Colonic mucosa (tissue), 4 donors: ENCODE data around the gene ZKSCAN1. TPM values are rescaled to one million over a fixed set of nuclear protein-coding genes. Genes with fewer than 3 reads are reported as not detected.
A peak's percentile ranks its signal among the peaks of the same experiment; 100 is the strongest.

ENCODE experiments used
- DNase-seq: peaks from one replicate; pipeline ENCODE4 v3.0.0-alpha.2; 2020
- H3K27ac ChIP-seq: fragments of 200-600 bp; one replicate; pipeline ENCODE4 v1.8.0; 2021
- H3K27me3 ChIP-seq: fragments of 200-600 bp; one replicate; pipeline ENCODE4 v1.8.0; 2021
- H3K36me3 ChIP-seq: fragments of 200-600 bp; one replicate; pipeline ENCODE4 v1.8.0; 2021
- H3K4me1 ChIP-seq: fragments of 200-600 bp; one replicate; pipeline ENCODE4 v1.8.0; 2021; ENCODE audit warnings: mild to moderate bottlenecking
- H3K4me3 ChIP-seq: fragments of 200-600 bp; one replicate; pipeline ENCODE4 v1.8.0; 2021
- H3K9ac ChIP-seq, 2 donors: one replicate each; pipeline ENCODE4 v1.7.0; 2013; ENCODE audit warnings: control low read depth in 2 of 2, low read depth in 2 of 2, low read length in 2 of 2
- H3K9me3 ChIP-seq: fragments of 200-600 bp; one replicate; pipeline ENCODE4 v1.8.0; 2021
- intact Hi-C: fragments of 100-400 bp; cut with DNase I; formaldehyde crosslinking; loops from one replicate; pipeline ENCODE4 v1.14.1; 2022
- total RNA-seq, 2 donors: library from RNA; stranded (reverse); fragmentation: NEBNext Ultra II Directional in 1 of 2; extraction: Animal tissue kit (Norgen Biotek cat#: 25700) in 1 of 2; gene quantifications; one replicate each; pipeline ENCODE4 v1.2.1, GENCODE V29; 2021
- TF ChIP-seq, protein P1 (sequence below): fragments of 200-600 bp; IDR thresholded peaks from one replicate; pipeline ENCODE4 v1.8.0; 2022; ENCODE audit warnings: antibody characterized with exemption, mild to moderate bottlenecking
- donor health status: healthy.
- donor health status: DM: no; HTN: no; CAD: no.
- donor health status: DM: no; HTN: no; CAD: no.

The ZKSCAN1 gene
- total RNA-seq, 2 donors from 2014 or later = 96.1 to 147 TPM

DNA sequence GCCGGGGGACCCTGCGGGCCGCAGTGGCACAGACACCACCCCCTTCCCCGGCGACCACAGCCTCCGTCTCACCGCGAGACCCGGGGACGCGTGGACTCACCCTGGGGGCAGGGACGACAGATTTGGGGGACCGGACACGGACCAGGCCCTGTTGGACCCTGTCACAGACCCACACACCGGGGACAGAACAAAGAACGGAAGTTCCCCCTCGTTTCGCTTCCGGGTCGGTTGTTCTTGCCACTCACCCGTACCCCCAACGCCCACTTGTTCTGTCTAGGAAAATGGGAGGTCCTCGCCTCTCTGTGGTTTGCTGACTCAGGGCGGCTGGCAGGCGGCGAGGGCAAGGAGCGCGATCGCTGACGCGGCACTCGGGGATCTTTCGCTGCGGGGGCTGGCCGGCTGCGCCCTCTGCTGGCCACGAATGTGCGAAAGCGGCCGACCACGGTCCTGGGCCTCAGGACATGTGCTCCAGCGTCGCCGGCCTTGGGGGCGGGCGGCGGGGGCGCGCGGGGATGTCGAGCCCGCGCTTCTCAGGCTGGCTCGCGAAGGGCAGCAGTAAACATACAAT is 66.2 kb downstream of the ZKSCAN1 start, which contains the start of gene ZNF3:
ZNF3 (minus strand) TSS at position 189 of the 568 bp plus-strand sequence. CDS start 4,366 bp downstream, outside the sequence.
- peak within 1 kb of the TSS; percentile 96 to 99 for H3K9ac ChIP-seq
- peak within 1 kb of the TSS; percentile 97 for H3K4me3 ChIP-seq
- H3K36me3 ChIP-seq = no peaks in the 10 kb centered on the region
- intact Hi-C loops = loop anchor here (5.0 kb wide), 2 partner anchors 34 to 89 kb away; partner anchors contain the start of gene ZSCAN21
- TF ChIP-seq, protein P1, sequence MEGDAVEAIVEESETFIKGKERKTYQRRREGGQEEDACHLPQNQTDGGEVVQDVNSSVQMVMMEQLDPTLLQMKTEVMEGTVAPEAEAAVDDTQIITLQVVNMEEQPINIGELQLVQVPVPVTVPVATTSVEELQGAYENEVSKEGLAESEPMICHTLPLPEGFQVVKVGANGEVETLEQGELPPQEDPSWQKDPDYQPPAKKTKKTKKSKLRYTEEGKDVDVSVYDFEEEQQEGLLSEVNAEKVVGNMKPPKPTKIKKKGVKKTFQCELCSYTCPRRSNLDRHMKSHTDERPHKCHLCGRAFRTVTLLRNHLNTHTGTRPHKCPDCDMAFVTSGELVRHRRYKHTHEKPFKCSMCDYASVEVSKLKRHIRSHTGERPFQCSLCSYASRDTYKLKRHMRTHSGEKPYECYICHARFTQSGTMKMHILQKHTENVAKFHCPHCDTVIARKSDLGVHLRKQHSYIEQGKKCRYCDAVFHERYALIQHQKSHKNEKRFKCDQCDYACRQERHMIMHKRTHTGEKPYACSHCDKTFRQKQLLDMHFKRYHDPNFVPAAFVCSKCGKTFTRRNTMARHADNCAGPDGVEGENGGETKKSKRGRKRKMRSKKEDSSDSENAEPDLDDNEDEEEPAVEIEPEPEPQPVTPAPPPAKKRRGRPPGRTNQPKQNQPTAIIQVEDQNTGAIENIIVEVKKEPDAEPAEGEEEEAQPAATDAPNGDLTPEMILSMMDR = peak; percentile 94
- DNase-seq = peak; percentile 99
- peak within 1 kb of the TSS; percentile 82 for H3K27ac ChIP-seq
- H3K9me3 ChIP-seq = no peaks in the 10 kb centered on the region
- H3K27me3 ChIP-seq = no peaks in the 10 kb centered on the region
- H3K4me1 ChIP-seq = peaks cover 19% of the 10 kb centered on the region

GRCh38 chr7:100082978-100083377 is 67.6 kb downstream of the ZKSCAN1 start:
- Histone ChIP-seq H3K36me3 (no peaks in the 10 kb centered on the region), H3K4me3 (no peak overlapping the region), H3K4me1 (peaks cover 19% of the 10 kb centered on the region), H3K9ac (peak overlapping the region in 1 of 2 donors; percentile 21), H3K9me3 (no peaks in the 10 kb centered on the region), H3K27ac (peak overlapping the region; percentile 65), H3K27me3 (no peaks in the 10 kb centered on the region)
- TF ChIP-seq, protein P1 = no peak
- no peak for DNase-seq
- intact Hi-C loops = loop anchor here (5.0 kb wide), 2 partner anchors 36 to 91 kb away; partner anchors contain the start of gene ZSCAN21

GRCh38 chr7:100085515-100085914 is 70.1 kb downstream of the ZKSCAN1 start:
- H3K4me3 ChIP-seq = no peak overlapping the region
- no peak overlapping the region for H3K9ac ChIP-seq
- TF ChIP-seq, protein P1 = no peak
- H3K36me3 ChIP-seq = no peaks in the 10 kb centered on the region
- no peaks in the 10 kb centered on the region for H3K9me3 ChIP-seq
- peaks cover 4% of the 10 kb centered on the region for H3K4me1 ChIP-seq
- H3K27me3 ChIP-seq = no peaks in the 10 kb centered on the region
- intact Hi-C loops = no loop called here
- no peak overlapping the region for H3K27ac ChIP-seq
- DNase-seq = no peak

GRCh38 chr7:100087055-100087750 is 71.8 kb downstream of the ZKSCAN1 start:
- H3K27ac ChIP-seq = peak overlapping the region; percentile 5
- no peak overlapping the region for H3K9ac ChIP-seq
- no peak for DNase-seq
- intact Hi-C loops = no loop called here
- no peaks in the 10 kb centered on the region for H3K27me3 ChIP-seq
- TF ChIP-seq, protein P1 = no peak
- H3K9me3 ChIP-seq = no peaks in the 10 kb centered on the region
- peaks cover 3% of the 10 kb centered on the region for H3K4me1 ChIP-seq
- H3K4me3 ChIP-seq = no peak overlapping the region
- no peaks in the 10 kb centered on the region for H3K36me3 ChIP-seq

- Histone ChIP-seq H3K27ac (peak overlapping the region; percentile 75), H3K4me3 (peak overlapping the region; percentile 66), H3K9ac (peak overlapping the region; percentile 93 to 97), H3K27me3 (no peaks in the 10 kb centered on the region), H3K4me1 (peaks cover 3% of the 10 kb centered on the region), H3K36me3 (peaks cover 6% of the 10 kb centered on the region), H3K9me3 (no peaks in the 10 kb centered on the region)
- no peak for DNase-seq
- intact Hi-C loops = no loop called here
- TF ChIP-seq, protein P1 = no peak
These were observed 72.8 kb downstream of the ZKSCAN1 start for GRCh38 chr7:100088095-100088620.
